NCI-H1930 (cell line): Measurements from ENCODE around the gene SAMD4A.

Source experiments
- DNase-seq, 2 experiments: peaks; one replicate each; lab custom pipeline; 2025; lab: John Stamatoyannopoulos, UW

SAMD4A gene

DNA sequence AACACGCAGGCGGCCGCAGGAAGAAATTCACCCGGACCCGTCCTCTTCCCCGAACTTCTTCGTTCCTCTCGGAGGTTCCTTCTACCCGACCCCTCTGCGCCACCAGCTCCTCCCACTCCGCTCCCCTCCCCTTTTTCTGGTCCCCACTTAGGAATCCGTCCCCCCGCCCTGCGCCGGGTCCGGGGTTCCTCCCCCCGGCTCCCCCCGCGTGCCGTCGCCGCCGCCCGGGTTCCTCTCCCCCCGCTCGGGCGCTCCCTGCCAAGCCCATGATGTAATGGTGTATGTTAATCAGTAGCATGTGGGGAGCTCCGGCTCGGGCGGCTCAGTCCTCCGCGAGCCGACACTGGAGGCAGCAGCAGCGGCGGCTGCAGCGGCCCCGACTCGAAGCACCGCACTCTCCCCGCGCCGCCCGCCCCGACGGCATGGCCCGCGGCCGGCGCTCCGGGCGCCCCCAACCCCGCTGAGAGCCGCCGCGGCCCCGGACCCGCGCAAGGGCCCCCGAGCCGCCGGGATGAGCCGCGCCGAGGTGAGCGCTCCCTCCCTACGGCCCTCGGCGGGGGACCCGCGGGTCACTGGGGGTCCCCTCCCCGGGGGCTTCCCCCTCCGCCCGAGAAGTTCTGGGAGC, 1.0 kb upstream of the SAMD4A start:
- DNase-seq = peak; percentile 34 to 72

DNA sequence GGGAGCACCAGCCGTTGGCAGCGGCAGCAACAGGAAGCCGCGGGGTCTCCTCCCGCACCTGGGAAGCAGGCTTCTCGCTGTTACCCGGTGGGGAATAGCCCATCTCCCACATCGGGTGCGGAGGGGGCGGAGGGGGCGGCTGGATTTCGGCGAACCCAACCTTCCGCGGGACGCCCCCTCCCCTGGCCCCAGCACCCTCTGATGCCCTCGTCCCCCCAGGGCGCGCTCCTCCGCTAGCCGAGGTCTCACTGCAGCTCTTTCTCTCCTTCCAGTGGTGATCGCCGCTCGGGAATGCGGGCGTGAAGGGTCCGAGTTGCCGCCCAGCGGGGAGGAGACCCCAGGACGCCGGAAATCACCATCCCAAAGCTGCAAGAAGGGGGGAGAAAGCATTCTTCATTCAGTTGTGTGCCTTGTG, 303 bp downstream of the SAMD4A start:
- peak in 1 of 2 experiments; percentile 15 for DNase-seq

DNA sequence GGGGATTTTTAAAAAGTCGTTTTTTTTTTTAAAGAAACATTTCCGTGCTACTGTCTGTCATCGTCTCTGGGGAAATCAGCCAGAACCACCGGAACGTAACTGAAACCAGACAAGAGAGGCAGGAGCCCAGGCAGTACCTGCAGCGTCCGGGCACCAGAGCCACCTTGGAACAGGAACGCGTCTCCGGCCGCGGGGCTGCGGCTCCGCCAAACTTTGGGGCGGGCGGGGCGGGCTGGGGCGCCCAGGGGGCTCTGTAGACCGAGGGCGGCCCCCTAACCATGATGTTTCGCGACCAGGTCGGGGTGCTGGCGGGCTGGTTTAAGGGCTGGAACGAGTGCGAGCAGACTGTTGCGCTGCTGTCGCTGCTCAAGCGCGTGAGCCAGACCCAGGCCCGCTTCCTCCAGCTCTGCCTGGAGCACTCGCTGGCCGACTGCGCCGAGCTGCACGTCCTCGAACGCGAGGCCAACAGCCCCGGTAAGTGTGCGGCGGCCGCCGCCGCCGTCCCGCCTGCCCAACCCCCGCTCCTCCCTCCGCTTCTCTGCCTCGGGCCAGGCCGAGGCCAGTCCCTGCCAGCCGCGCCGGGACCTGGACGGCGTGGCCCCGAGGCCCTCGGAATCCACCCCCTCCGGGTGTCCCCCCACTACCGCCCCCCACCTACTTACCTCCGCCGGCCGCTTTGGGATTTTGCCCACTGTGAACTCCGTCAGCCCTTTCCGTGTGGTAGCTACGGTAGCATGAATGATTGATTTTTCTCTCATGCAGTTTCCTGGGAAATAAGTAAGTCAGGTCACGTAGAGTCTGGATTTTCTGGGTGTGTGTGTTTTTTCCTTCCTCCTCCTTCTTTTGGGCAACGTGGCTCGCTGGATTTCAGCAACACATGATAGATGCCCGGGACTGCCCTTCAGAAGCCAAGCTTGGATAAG, 972 bp downstream of the SAMD4A start:
- DNase-seq = peak in 1 of 2 experiments; percentile 14

DNA sequence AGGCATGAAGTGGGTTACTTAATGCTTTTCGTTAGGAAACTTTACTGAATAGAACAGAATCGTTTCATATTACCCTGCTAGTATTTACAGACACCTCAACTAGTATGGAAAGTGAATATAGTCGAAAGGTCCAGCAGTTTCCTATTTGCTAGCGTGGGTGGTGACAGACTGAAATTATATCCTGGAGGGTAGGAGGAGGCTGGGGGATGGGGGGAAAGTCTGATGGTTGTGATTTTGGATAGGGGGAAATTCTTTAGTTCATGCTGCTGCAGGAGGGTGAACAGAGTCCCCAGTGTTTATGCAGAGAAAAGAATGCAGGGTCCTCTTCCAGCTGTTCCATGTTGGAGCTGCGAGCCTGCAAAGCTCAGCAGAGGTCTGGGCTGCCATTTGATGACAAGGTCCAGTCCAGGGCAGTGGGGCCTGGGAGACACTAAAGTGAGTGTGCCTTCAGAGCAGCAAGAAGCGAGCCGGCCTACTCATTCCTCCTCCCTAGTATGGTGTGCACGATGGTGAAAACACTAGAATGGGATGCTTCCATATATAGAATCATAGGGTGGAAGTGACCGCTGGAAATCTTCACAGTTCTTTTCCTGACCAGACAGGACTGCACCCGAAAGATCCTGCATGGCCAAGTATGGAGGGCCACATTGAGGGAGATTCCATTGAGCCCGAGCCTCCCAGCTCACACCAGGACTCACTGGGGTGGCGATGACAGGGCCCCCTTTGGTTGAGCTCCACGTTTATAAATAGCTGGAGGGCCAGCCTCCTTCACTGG, 2.1 kb downstream of the SAMD4A start:
- no peak for DNase-seq

DNA sequence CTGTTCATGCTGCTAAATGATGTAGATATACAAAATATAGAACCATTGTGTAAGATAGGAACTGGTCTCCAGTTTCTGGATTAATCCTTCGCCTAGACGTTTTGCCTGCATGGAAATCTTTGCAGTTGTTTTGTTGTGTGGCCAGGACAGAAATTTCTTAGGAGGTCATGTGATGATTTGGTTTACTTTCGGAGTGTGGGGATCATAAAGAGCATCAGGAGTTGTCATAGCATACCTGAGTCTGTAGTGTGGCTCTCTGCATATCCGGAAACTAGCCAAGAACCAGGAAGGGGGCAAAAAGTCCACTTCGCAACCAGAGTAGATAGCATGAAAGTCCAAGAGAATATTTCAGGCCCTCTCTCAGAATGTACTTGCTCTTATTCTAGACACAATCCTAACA, 3.1 kb downstream of the SAMD4A start:
- no peak for DNase-seq

DNA sequence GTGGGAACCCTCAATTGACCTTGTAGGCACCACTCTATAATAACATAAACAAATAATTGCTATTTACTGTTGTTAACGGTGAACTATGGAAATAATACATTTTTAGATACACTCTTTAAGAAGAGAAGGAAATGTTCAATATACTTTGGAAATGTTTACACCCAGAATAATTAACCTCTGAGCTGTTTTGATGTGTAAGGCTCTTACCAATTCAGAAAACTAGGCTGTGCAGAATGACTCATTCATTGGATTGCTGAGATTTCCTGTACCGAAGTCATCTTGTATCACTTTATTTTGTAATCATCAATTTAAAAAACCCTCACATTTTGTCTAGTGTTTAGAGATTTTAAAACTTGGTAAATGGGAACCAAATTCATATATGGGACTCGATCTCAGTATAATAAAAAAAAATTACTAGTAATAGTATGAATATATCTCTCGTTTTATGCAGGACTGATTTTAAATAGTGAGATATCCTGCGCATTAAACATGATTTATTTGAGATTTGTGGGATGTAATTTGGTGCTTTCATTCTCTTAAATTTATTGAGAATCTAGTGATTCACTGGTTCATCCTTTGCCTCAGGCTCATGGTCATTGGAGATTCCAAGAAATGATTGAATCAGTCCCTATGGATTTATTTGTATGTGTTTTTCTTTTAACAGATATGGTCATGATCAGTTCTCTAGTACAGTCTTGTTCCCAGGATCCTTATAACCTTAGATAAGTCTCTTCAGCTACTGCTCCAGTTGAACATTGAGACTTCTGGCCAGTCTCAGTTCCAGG, 3.9 kb downstream of the SAMD4A start:
- no peak for DNase-seq

DNA sequence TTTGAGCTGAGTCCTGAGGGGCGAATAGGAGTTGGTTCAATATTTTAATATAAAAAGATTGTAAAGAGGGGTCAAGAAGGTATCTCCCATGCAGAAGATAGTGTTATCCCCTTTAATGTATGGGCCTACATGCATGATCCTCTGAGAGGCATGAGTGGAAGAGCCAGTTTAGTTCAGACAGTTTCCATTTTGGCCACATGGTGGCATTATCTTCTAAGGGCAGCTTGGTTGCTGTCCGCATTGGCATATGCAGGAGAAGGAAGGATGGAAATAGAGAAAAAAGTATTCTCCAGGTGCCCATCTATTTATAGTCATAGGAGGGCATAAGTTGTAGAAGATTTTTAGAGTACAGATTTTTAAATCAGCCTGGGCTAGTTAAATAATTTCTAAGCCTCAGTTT, 5.4 kb downstream of the SAMD4A start:
- peak; percentile 28 to 53 for DNase-seq

GRCh38 chr14:54574528-54574927, 7.6 kb downstream of the SAMD4A start:
- DNase-seq = no peak

GRCh38 chr14:54577494-54577893, 10.6 kb downstream of the SAMD4A start:
- no peak for DNase-seq

- DNase-seq = no peak
These were observed 11.0 kb downstream of the SAMD4A start for GRCh38 chr14:54577977-54578376.

- no peak for DNase-seq
These were observed 12.7 kb downstream of the SAMD4A start for GRCh38 chr14:54579621-54580020.

DNA sequence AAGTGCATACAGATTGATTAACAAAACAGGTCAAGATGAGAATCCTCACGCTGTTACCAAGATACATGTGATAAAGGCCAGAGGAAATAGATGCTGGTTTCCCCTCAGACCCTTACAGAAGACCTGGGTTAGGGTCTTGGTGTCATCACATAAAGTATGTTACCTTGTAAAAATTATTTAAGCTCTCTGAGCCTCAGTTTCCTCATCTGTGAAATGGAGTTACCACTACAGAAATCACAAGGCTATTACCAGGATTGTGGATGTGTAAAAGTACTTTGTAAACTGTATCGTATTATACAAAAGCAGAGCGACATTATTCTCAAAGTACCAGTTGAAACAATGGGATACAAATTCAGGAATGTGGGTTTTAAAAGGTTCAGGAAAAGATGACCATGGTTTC, 14.0 kb downstream of the SAMD4A start:
- no peak for DNase-seq

- DNase-seq = no peak
These were observed 15.4 kb downstream of the SAMD4A start for GRCh38 chr14:54582334-54582733.

DNA sequence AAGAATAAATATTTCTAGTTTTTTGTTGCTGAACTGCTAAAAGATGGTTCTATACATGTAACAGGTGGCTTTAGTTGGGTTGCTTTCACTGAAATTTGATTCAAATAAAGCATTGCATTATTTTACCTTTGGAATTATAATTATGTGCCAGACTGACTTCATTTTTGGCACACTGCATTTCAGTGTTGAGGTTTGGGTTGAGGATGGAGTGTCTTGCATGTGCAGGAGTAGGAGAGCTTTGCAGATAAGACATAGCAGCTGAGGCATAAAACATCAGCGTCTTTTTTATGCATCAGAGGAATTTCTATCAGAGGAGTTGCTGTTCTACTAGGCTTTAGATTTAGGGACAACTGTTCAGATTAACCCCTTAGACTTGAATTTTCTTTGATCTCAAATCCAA, 17.2 kb downstream of the SAMD4A start:
- no peak for DNase-seq

DNA sequence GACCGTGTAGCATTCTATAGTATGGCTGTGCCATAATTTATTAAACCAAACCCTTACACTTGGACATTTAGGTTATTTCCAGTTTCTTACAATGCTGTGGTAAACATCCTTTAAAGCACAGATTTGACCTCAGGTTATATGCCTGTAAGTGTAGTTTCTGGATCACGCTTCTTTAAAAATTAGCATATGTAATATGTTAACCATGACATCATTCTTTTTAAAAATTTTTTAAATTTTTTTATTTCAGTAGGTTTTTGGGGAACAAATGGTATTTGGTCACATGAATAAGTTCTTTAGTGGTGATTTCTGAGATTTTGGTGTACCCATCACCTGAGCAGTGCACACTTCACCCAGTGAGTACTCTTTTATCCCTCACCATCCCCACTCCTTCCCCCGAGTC, 18.3 kb downstream of the SAMD4A start:
- DNase-seq = no peak

DNA sequence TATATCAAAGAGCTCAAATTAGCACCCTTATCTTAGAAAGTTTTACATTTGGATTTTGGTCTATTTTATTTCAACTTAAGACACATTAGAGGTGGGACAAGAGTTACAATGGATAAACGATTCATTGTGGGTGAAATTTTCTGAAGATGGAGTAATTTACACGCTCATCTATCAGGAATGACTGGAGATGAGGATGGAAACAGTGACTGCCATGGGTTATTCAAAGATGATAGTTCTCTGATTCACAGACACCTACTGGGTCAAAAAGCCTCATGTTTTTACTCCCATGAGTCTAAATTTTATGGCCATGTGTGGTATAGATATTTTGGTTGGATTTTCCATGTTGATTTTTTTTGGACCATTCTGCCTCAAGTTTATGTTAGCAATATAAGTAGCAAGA, 22.1 kb downstream of the SAMD4A start:
- no peak for DNase-seq

GRCh38 chr14:54589843-54590242, 22.9 kb downstream of the SAMD4A start:
- DNase-seq = no peak

DNA sequence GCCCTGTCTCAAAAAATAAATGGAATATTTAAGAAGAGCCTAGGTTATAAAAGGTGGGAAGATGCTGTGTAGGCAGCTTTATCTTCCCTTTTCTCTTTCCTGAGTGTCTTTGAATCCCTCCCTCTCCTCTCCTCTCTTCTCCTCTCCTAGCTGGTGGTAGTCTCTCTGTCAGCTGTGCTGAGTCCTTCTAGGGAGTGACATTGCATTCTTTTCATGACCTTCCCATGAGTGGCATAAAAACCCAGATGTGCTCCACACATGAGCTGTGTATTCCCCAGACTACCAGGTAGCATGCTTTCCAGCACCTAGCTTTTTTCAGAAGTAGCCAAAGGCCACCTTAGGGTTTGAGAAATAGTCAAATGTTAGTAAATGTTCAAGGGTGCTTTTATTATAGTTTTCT, 23.6 kb downstream of the SAMD4A start:
- no peak for DNase-seq

GRCh38 chr14:54591461-54591860, 24.5 kb downstream of the SAMD4A start:
- DNase-seq = no peak

GRCh38 chr14:54591866-54592265, 24.9 kb downstream of the SAMD4A start:
- no peak for DNase-seq

DNA sequence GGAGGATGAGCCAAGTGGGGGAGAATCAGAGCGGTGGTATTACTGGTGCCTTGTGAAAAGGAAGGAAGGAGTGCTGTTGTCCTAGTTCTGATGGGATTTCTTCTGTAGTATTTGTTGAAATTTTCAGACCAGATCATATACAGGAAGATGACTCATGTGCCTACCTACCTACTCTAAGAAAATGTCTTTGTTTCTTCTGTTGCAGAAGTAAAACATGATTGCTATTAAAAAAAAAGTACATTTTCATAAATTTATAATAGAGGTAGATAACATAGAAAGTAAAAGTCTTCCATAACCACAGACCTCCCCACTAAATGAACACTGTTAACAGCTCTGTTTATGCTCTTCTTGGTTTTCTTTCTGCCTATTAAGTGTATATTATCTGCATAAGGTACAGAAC, 26.9 kb downstream of the SAMD4A start:
- DNase-seq = no peak

GRCh38 chr14:54594537-54594936, 27.6 kb downstream of the SAMD4A start:
- DNase-seq = no peak
